ENCODE measurements around the gene CTRB2.

DNA sequence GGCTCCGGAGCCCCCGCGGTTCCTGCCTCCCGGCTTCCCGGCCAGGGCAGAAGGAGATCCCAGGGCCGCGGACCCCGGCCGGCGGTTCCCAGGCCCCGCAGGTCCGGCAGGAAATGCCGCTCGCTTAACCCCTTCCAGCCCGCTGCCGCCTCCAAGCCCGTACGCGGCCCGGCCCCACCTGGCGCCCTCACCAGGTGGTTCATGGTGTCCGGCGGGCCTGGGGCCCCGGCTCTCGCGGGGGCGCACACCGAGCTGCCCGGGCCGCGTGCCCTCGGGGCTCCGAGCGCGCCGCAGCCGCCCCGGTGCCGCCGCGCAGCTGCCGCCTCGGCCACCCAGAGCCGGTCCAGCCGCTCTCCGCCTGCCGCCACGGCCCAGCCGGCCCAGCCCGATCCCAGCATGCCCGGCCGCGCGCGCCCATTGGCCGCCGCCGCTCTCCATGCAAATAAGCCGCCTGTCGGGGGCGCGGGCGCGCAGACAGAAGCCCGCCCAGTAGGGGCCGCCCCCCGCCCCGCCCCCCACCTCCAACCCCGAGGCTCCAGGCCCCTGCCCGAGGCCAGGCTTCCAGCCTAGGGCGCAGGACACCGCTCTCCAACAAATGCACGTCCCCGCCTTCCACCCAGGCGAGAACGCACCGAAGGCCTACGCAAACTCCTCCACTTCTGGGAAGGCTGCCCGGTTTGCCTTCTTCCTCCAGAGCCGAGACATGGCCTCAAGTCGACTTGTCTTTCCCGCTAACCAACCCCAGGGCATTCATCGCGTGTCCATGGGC lies 44.5 kb upstream of the CTRB2 start, which contains the start of gene BCAR1:
- TF ChIP-seq CTCF (conservative IDR thresholded peaks at IDR 0.05) (no peak), ZFX (IDR thresholded peaks at IDR 0.05) (peak; percentile 84; the same call in 1 of the 2 replicates)

Data from C4-2B (cell line).